Cardiac fibroblast (primary cell): Measurements from ENCODE around the gene ANAPC10.
"Not testable (repeated sequence)": the region's sequence is repeated elsewhere in the genome, so short reads cannot be mapped to it uniquely, and the experiment has no call there.

Experiments
- DNase-seq, 2 donors: peaks; one replicate each; pipeline versions ENCODE4 v3.0.0 to v3.0.0-alpha.2; 2010; ENCODE audit warnings: low read depth in 2 of 2
- H3K4me3 ChIP-seq, 2 donors: replicated peaks in 1 of 2; 1 replicate in 1 of 2; 2 replicates in 1 of 2; pipeline ENCODE4 v1.5.1; 2011; ENCODE audit warnings: low read depth in 2 of 2, low read length in 2 of 2, mild to moderate bottlenecking in 2 of 2, moderate library complexity in 1 of 2
- CTCF ChIP-seq: IDR thresholded peaks from one replicate; pipeline ENCODE4 v1.5.1; 2011; ENCODE audit warnings: low read depth, mild to moderate bottlenecking, low read length, inconsistent platforms

Gene ANAPC10

GRCh38 chr4:145019346-145019745 lies 78.7 kb downstream of the ANAPC10 start:
- no peak for DNase-seq
- no peak for TF ChIP-seq CTCF
- H3K4me3 ChIP-seq: no peak overlapping the region

GRCh38 chr4:145014365-145014764 lies 83.6 kb downstream of the ANAPC10 start:
- no peak for DNase-seq
- no peak overlapping the region for H3K4me3 ChIP-seq
- peak; percentile 2 for TF ChIP-seq CTCF

DNA sequence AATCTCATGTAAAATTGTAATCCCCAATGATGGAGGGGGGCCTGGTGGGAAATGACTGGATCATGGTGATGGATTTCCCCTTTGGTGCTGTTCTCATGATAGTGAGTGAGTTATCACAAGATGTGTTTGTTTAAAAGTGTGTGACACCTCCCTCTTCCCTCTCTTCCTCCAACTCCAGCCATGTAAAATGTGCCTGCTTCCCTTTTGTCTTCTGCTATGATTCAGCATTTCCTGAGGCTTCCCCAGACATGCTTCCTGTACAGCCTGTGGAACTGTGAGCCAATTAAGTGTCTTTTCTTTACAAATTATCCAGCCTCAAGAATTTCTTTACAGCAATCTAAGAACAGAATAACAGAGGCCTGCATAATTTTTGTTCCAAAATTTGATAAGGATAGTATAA lies 85.2 kb downstream of the ANAPC10 start:
- no peak overlapping the region for H3K4me3 ChIP-seq
- TF ChIP-seq CTCF: no peak
- peak; percentile 83 to 84 for DNase-seq

- TF ChIP-seq CTCF: no peak
- no peak overlapping the region for H3K4me3 ChIP-seq
- DNase-seq: peak; percentile 24 to 72
These were observed 86.4 kb downstream of the ANAPC10 start for GRCh38 chr4:145011636-145012035.

DNA sequence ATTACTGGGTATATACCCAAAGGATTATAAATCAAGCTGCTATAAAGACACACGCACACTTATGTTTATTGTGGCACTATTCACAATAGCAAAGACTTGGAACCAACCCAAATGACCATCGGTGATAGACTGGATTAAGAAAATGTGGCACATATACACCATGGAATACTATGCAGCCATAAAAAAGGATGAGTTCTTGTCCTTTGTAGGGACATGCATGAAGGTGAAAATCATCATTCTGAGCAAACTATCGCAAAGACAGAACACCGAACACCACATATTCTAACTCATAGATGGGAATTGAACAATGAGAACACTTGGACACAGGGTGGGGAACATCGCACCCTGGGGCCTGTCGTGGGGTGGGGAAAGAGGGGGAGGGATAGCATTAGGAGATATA lies 87.7 kb downstream of the ANAPC10 start:
- not testable (repeated sequence) for DNase-seq, H3K4me3 ChIP-seq

DNA sequence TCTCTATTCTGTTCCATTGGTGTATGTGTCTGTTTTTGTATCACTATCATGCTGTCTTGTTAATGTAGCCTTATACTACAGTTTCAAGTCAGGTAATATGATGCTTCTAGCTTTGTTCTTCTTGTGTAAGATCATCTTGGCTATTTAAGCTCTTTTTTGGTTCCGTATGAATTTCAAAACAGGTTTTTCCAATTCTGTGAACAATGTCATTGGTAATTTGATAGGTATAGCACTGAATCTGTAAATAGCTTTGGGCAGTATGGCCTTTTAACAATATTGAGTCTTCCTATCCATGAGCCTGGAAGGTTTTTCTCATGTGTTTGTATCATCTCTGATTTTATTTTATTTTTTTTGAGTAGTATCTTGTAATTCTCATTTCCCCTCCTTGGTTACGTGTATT lies 94.3 kb downstream of the ANAPC10 start:
- no peak for TF ChIP-seq CTCF
- DNase-seq: no peak
- H3K4me3 ChIP-seq: no peak overlapping the region

DNA sequence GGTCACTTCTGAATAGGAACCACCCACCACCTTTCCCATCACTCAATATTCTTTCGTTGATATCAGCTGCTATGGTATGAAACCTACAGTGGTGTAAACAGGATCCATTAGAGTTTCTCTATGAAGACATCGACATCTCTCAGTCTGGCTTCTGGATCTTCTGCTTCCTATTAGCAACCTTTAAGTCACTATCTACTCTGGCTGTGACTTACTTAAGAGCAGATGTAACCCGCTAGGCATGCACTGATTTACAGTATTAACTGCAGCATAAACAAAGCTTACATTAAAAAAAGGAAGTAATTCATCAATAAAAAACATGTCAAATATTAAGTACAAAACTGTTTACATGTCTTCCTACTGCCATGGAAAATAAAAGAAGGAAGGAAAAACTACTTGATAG lies 96.4 kb downstream of the ANAPC10 start:
- no peak for TF ChIP-seq CTCF
- DNase-seq: no peak
- no peak overlapping the region for H3K4me3 ChIP-seq

DNA sequence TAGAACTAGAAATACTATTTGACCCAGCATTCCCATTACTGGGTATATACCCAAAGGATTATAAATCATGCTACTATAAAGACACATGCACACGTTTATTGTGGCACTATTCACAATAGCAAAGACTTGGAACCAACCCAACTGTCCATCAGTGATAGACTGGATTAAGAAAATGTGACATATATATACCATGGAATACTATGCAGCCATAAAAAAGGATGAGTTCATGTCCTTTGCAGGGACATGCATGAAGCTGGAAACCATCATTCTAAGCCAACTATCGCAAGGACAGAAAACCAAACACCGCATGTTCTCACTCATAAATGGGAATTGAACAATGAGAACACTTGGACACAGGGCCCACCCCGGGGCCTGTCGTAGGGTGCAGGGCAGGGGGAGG lies 97.3 kb downstream of the ANAPC10 start:
- not testable (repeated sequence) for H3K4me3 ChIP-seq, DNase-seq
